Bronchial epithelial cell (primary cell): ENCODE results near the gene SZT2. TPM values are rescaled to one million over a fixed set of nuclear protein-coding genes. Genes with fewer than 3 reads are reported as not detected.

Experiments
- DNase-seq: peaks from one replicate; pipeline ENCODE4 v3.0.0-alpha.2; 2010; ENCODE audit warnings: low read depth
- FAIRE-seq: peaks from 2 replicates; lab custom pipeline; 2011; peaks lifted over from hg19 to GRCh38; lab: Jason Lieb, UNC
- H3K27me3 ChIP-seq: 2 replicates; pipeline ENCODE4 v1.5.1; 2011; ENCODE audit warnings: low read length; ENCODE audit not compliant: control insufficient read depth, insufficient read depth
- H3K36me3 ChIP-seq: 2 replicates; pipeline ENCODE4 v1.5.1; 2011; ENCODE audit warnings: low read length; ENCODE audit not compliant: control insufficient read depth, insufficient read depth
- H3K4me3 ChIP-seq: 2 replicates; pipeline ENCODE4 v1.5.1; 2011; ENCODE audit warnings: mild to moderate bottlenecking, low read depth, low read length, control low read depth
- total RNA-seq: library from RNA; depleted of rRNA; stranded (reverse); fragments of >200 nt; gene quantifications from 2 replicates; pipeline ENCODE4 v1.2.1, GENCODE V29; 2014
- TF ChIP-seq, protein P1 (sequence below): IDR thresholded peaks from 2 replicates; pipeline ENCODE4 v1.5.1; 2011; ENCODE audit warnings: mild to moderate bottlenecking, moderate library complexity, low read length, control low read depth, inconsistent platforms; ENCODE audit not compliant: insufficient read depth, severe bottlenecking

The SZT2 gene
- total RNA-seq, 1 donor from 2014 or later, result 12.6 TPM

DNA sequence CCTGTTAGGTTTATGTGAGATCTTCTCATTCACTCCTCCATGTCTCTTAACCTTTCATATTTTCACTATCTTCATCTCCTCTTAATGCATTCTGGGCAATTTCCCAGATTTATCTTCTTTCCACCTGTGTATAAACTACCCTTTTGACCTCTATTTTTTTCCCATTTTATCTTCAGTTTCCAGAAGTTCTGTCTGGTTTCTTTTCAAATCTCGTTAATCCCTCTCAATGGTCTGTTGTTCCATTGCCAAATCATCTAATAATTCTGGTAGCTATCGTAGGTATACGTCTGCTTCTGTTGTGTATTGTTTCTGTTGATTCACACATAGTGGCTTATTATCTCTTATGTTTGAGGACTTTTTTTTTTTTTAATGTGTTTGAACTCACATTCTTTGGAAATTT is 89.7 kb downstream of the SZT2 start:
- TF ChIP-seq, protein P1, sequence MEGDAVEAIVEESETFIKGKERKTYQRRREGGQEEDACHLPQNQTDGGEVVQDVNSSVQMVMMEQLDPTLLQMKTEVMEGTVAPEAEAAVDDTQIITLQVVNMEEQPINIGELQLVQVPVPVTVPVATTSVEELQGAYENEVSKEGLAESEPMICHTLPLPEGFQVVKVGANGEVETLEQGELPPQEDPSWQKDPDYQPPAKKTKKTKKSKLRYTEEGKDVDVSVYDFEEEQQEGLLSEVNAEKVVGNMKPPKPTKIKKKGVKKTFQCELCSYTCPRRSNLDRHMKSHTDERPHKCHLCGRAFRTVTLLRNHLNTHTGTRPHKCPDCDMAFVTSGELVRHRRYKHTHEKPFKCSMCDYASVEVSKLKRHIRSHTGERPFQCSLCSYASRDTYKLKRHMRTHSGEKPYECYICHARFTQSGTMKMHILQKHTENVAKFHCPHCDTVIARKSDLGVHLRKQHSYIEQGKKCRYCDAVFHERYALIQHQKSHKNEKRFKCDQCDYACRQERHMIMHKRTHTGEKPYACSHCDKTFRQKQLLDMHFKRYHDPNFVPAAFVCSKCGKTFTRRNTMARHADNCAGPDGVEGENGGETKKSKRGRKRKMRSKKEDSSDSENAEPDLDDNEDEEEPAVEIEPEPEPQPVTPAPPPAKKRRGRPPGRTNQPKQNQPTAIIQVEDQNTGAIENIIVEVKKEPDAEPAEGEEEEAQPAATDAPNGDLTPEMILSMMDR, result no peak
- DNase-seq (no peak), FAIRE-seq (no peak)
- Histone ChIP-seq H3K27me3 (no peaks in the 10 kb centered on the region), H3K36me3 (no peaks in the 10 kb centered on the region), H3K4me3 (no peak overlapping the region)

DNA sequence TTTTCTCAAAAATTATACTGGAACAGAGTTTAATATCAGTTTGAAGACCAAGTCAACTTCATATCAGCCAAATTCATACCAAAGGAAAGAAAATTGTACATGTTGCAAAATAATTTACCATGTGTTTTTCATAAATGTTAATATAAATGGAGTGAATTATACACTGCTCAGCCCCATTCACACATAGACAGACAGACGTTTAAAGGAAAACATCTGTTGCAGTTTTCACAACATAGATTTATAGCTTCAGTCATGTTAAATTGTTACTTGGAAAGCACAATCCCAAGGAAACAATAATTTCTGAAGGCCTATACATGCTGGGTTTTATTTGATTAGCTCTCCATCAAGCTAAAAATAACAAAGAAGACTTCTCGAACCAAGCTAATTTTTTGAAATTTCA is 91.8 kb downstream of the SZT2 start:
- DNase-seq, result no peak
- FAIRE-seq, result no peak
- H3K36me3 ChIP-seq, result no peaks in the 10 kb centered on the region
- TF ChIP-seq, protein P1, result no peak
- no peak overlapping the region for H3K4me3 ChIP-seq
- no peaks in the 10 kb centered on the region for H3K27me3 ChIP-seq

DNA sequence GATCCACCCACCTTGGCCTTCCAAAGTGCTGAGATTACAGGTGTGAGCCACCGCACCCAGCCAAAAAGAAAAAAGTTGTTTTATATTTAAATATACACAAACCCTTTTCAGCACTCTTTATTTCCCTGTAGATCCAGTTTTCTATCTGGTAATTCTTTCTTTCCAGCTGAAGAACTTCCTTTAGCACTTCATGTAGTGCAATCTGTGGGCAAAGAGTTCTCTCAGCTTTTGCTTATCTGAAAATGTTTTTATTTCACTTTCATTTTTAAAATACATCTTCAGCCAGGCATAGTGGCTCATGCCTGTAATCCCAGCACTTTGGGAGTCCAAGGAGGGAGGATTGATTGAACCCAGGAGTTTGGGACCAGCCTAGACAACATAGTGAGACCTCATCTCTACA is 92.5 kb downstream of the SZT2 start:
- TF ChIP-seq, protein P1, result no peak
- DNase-seq, result no peak
- no peak for FAIRE-seq
- no peaks in the 10 kb centered on the region for H3K36me3 ChIP-seq
- no peaks in the 10 kb centered on the region for H3K27me3 ChIP-seq
- H3K4me3 ChIP-seq, result no peak overlapping the region

DNA sequence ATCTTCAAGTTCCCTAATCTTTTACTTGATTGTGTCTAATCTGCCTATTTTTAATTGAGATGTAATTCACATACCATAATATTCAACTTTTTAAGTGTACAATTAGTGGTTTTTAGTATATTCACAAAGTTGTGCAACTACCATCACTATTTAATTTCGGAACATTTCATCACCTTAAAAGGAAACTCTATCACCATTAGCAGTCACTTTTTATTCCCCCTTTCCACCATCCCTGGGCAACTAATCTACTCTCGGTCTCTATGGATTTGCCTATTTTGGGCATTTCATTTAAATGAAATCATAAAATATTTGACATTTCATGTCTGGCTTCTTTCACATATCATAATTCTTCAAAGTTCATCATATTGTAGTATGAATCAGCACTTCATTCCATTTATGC is 94.7 kb downstream of the SZT2 start:
- no peak for FAIRE-seq

DNA sequence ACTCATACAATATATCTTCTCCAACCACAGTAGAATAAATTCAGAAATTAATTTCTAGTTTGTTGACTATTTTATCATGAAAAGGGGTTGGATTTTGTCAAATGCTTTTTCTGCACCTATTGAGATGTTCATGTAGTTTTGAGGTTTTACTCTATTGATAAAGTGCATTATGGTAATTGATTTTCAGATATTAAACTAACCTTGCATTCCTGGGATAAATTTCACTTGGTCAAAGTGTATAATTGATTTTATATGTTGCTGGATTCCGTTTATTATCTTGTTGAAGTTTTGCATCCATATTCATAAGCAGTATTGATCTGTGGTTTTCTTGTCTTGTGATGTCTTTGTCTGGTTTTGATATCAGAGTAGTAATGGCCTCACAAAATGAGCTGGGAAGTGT is 98.5 kb downstream of the SZT2 start:
- TF ChIP-seq, protein P1, result no peak
- FAIRE-seq, result no peak
- Histone ChIP-seq H3K4me3 (no peak overlapping the region), H3K27me3 (no peaks in the 10 kb centered on the region), H3K36me3 (no peaks in the 10 kb centered on the region)
- DNase-seq, result no peak

More for the DNA sequence above, 94.7 kb downstream of the SZT2 start:
- H3K4me3 ChIP-seq, result no peak overlapping the region
- no peak for DNase-seq
- H3K36me3 ChIP-seq, result no peaks in the 10 kb centered on the region
- H3K27me3 ChIP-seq, result no peaks in the 10 kb centered on the region
- TF ChIP-seq, protein P1, result no peak

DNA sequence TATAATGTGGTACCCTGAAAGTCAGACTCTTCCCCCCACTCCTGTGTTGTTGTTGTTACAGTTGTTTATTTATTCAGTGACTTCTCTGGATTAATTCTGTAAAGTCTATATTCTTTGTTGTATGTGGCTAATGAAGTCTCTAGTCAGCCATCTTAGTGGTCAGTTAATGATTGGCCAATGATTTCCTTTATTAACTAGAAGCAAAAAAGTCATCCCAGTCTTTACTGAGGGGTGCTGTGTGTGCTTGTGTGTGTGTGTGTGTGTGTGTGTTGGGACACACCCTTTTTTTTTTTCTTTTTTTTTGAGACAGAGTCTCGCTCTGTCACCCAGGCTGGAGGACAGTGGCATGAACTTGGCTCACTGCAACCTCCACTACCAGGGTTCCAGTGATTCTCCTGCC is 101.4 kb downstream of the SZT2 start:
- Histone ChIP-seq H3K27me3 (no peaks in the 10 kb centered on the region), H3K36me3 (no peaks in the 10 kb centered on the region), H3K4me3 (no peak overlapping the region)
- DNase-seq, result no peak
- TF ChIP-seq, protein P1, result no peak
- no peak for FAIRE-seq
